IMR-90 (cell line): ENCODE data around the gene RSAD1. TPM values are rescaled to one million over a fixed set of nuclear protein-coding genes. Genes with fewer than 3 reads are reported as not detected.

ENCODE experiments used
- ATAC-seq: fragments of 200-7000 bp; cut with Tn5 transposase; 2 replicates; pipeline ENCODE4 v1.9.1; 2020; ENCODE audit warnings: low read depth, mild to moderate bottlenecking, moderate library complexity
- BruUV-seq: library from RNA; stranded (reverse); fragments of 400-500 nt; replicated peaks from 2 replicates; lab custom pipeline; 2021; lab: Mats Ljungman, UMichigan
- CTCF ChIA-PET: fragments of 300-600 bp; formaldehyde crosslinking; extraction: SDS; loops from one replicate; lab custom pipeline; 2021; ENCODE audit warnings: antibody characterized with exemption; lab: Yijun Ruan, JAX
- POLR2A ChIA-PET: fragments of 300-600 bp; sonication (Branson Sonifier 250); formaldehyde crosslinking; loops from one replicate; lab custom pipeline; 2022; ENCODE audit warnings: antibody characterized with exemption; ENCODE audit not compliant: unreplicated experiment; lab: Charles Lee
- DNase-seq: peaks from one replicate; pipeline ENCODE4 v3.0.0; 2013
- H2AFZ ChIP-seq: replicated peaks from 2 replicates; pipeline ENCODE3; 2013; ENCODE audit warnings: low read length, mild to moderate bottlenecking; ENCODE audit not compliant: poor library complexity
- H2AK5ac ChIP-seq: 2 replicates; pipeline ENCODE4 v1.6.1; 2013; ENCODE audit warnings: low read depth, low read length, inconsistent platforms
- H2AK9ac ChIP-seq: replicated peaks from 2 replicates; pipeline ENCODE3; 2013; ENCODE audit warnings: mild to moderate bottlenecking, low read depth, low read length, moderate library complexity; ENCODE audit not compliant: poor library complexity
- H2BK120ac ChIP-seq: 2 replicates; pipeline ENCODE4 v1.6.1; 2013; ENCODE audit warnings: low read depth, low read length, inconsistent platforms
- H2BK15ac ChIP-seq: 3 replicates; pipeline ENCODE4 v1.6.1; 2013; ENCODE audit warnings: low read depth, low read length, inconsistent platforms
- H2BK20ac ChIP-seq: 2 replicates; pipeline ENCODE4 v1.6.1; 2013; ENCODE audit warnings: low read depth, mild to moderate bottlenecking, inconsistent platforms, low read length, moderate library complexity
- H2BK5ac ChIP-seq: 2 replicates; pipeline ENCODE4 v1.6.1; 2013; ENCODE audit warnings: mild to moderate bottlenecking, low read depth, low read length, inconsistent platforms; ENCODE audit not compliant: poor library complexity, severe bottlenecking
- H3K14ac ChIP-seq: replicated peaks from 2 replicates; pipeline ENCODE4 v1.6.1; 2013; ENCODE audit warnings: low read depth, low read length, inconsistent platforms
- H3K18ac ChIP-seq: 2 replicates; pipeline ENCODE4 v1.6.1; 2013; ENCODE audit warnings: low read depth, low read length, control low read depth
- H3K23ac ChIP-seq: 2 replicates; pipeline ENCODE4 v1.6.1; 2013; ENCODE audit warnings: low read depth, low read length, inconsistent platforms
- H3K27ac ChIP-seq: 2 replicates; pipeline ENCODE4 v1.5.1; 2013; ENCODE audit warnings: mild to moderate bottlenecking, control low read depth, low read length; ENCODE audit not compliant: insufficient read depth
- H3K27me3 ChIP-seq: 2 replicates; pipeline ENCODE4 v1.6.1; 2013; ENCODE audit warnings: low read length; ENCODE audit not compliant: control insufficient read depth, insufficient read depth
- H3K36me3 ChIP-seq: 2 replicates; pipeline ENCODE4 v1.6.1; 2013; ENCODE audit warnings: low read length, mixed read lengths; ENCODE audit not compliant: control insufficient read depth, insufficient read depth
- H3K4ac ChIP-seq: 2 replicates; pipeline ENCODE4 v1.6.1; 2013; ENCODE audit warnings: low read depth, low read length, inconsistent platforms
- H3K4me1 ChIP-seq: 2 replicates; pipeline ENCODE4 v1.6.1; 2013; ENCODE audit warnings: low read length, mixed read lengths; ENCODE audit not compliant: control insufficient read depth, insufficient read depth
- H3K4me2 ChIP-seq: 2 replicates; pipeline ENCODE4 v1.6.1; 2013; ENCODE audit warnings: low read depth, mild to moderate bottlenecking, control low read depth, low read length, moderate library complexity
- H3K4me3 ChIP-seq: 2 replicates; pipeline ENCODE4 v1.5.1; 2013; ENCODE audit warnings: low read depth, mild to moderate bottlenecking, control low read depth, low read length, moderate library complexity; ENCODE audit not compliant: insufficient read depth
- H3K56ac ChIP-seq: 2 replicates; pipeline ENCODE4 v1.6.1; 2013; ENCODE audit warnings: low read length, inconsistent platforms; ENCODE audit not compliant: insufficient read depth; ENCODE audit errors: extremely low read depth
- H3K79me1 ChIP-seq, 2 experiments: 2 replicates each; pipeline ENCODE4 v1.6.1; 2013; ENCODE audit warnings: low read length in 2 of 2, inconsistent platforms in 1 of 2, low read depth in 1 of 2
- H3K9ac ChIP-seq: 2 replicates; pipeline ENCODE4 v1.6.1; 2013; ENCODE audit warnings: low read depth, low read length, control low read depth
- H3K9me1 ChIP-seq: 2 replicates; pipeline ENCODE4 v1.6.1; 2013; ENCODE audit warnings: low read length, inconsistent platforms; ENCODE audit not compliant: insufficient read depth
- H3K9me3 ChIP-seq: 2 replicates; pipeline ENCODE4 v1.6.1; 2013; ENCODE audit warnings: low read length; ENCODE audit not compliant: control insufficient read depth, insufficient read depth
- H4K20me1 ChIP-seq: 2 replicates; pipeline ENCODE4 v1.6.1; 2013; ENCODE audit warnings: low read length, inconsistent platforms; ENCODE audit not compliant: insufficient read depth
- H4K5ac ChIP-seq: 2 replicates; pipeline ENCODE4 v1.6.1; 2013; ENCODE audit warnings: mild to moderate bottlenecking, low read depth, low read length, control low read depth
- H4K8ac ChIP-seq, 2 experiments: 2 replicates each; pipeline ENCODE4 v1.6.1; 2013; ENCODE audit warnings: low read depth in 2 of 2, low read length in 2 of 2, control low read depth in 1 of 2, inconsistent platforms in 1 of 2
- H4K91ac ChIP-seq: 2 replicates; pipeline ENCODE4 v1.6.1; 2013; ENCODE audit warnings: low read depth, low read length, inconsistent platforms; ENCODE audit not compliant: insufficient read depth
- NFE2L2 ChIP-seq: fragments of 150-350 bp; IDR thresholded peaks from 2 replicates; pipeline ENCODE4 v1.6.1; 2016; ENCODE audit warnings: low read depth, mild to moderate bottlenecking, low read length
- POLR2A ChIP-seq: IDR thresholded peaks from 2 replicates; pipeline ENCODE4 v1.6.1; 2012; ENCODE audit warnings: mild to moderate bottlenecking, low read depth, low read length
- RAD21 ChIP-seq: IDR thresholded peaks from 2 replicates; pipeline ENCODE4 v1.6.1; 2012; ENCODE audit warnings: low read length, improper control_type of control experiment
- RCOR1 ChIP-seq: IDR thresholded peaks from 2 replicates; pipeline ENCODE4 v1.6.1; 2012; ENCODE audit warnings: mild to moderate bottlenecking, low read length, improper control_type of control experiment; ENCODE audit not compliant: insufficient replicate concordance
- WGBS, 2 experiments: methylation state at CpG; one replicate each; pipeline versions ENCODE4 v1.1.5 to v1.1.7; 2013; ENCODE audit warnings: missing lambda C conversion rate in 2 of 2; ENCODE audit not compliant: insufficient read length in 1 of 2; ENCODE audit errors: extremely low coverage in 2 of 2; 5-methylcytosine and 5-hydroxymethylcytosine counted together
- dilution Hi-C: fragments of 300-500 bp; cut with HindIII; formaldehyde crosslinking; loops from one replicate; pipeline ENCODE4 v1.14.3; 2018; ENCODE audit warnings: low sequenced_read_pairs; ENCODE audit not compliant: unreplicated experiment
- in situ Hi-C: fragments of 300-500 bp; cut with MboI; formaldehyde crosslinking; loops from 3 replicates; pipeline ENCODE4 v1.14.3; 2019; ENCODE audit warnings: low sequenced_read_pairs, inconsistent platforms, mixed read lengths
- intact Hi-C: fragments of 100-400 bp; cut with micrococcal nuclease; formaldehyde crosslinking; loops from 2 replicates; pipeline ENCODE4 v1.10.0; 2022
- polyA plus RNA-seq, 3 experiments: library from polyadenylated mRNA; depleted of rRNA; stranded (reverse); fragments of >200 nt; gene quantifications; 2 replicates each; pipeline ENCODE4 v1.2.3, GENCODE V29; 2012; ENCODE audit warnings: low replicate concordance in 1 of 3
- total RNA-seq: library from RNA; depleted of rRNA; stranded (reverse); fragments of >200 nt; gene quantifications from 2 replicates; pipeline ENCODE4 v1.2.3, GENCODE V29; 2012
- TF ChIP-seq, protein P1 (sequence below): fragments of 150-350 bp; IDR thresholded peaks from 2 replicates; pipeline ENCODE4 v1.6.1; 2017; ENCODE audit warnings: mild to moderate bottlenecking, antibody characterized with exemption, low read length, low read depth

The RSAD1 gene
- total and polyA plus RNA-seq, 2 of the 4 experiments (the other 2 are of a cell fraction) = 10.8 to 19.2 TPM

DNA sequence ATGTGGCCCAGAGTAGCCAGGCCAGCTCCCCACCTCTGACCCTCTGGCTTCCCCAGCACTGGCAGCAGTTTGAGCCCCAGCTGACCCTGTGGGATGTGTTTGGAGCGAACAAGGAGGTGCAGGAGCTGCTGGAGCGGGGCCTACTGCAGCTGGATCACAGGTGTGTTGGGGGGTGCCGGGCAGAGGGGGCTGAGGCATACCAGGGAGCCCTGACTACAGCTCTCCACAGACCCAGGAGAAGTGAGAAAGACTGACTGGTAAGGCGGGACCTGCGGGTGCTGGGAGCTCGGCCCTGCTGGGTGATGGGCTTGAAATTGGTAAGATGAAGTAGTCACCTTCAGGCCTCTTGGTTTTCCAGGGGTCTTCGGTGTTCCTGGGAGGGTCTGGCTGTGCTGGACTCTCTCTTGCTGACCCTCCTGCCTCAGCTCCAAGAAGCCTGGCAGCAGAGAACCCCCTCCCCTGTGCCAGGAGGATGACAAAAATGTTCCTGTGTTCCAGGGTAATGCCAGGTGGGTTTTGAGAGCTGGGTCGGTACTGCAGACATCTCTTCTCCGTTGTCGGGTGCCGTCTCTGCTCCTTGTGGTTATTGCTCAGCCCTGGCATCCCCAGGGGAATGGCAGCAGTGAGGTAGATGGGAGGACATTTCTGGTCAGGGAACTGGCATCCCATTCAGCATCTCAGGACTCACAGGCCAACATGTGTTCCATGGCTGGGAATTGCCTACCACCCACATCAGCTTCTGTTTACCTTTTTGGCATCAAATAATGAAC, 5.9 kb downstream of the RSAD1 start:
- H2AK9ac ChIP-seq = peak overlapping the region; percentile 47
- peaks cover 18% of the 10 kb centered on the region for H3K36me3 ChIP-seq
- in situ Hi-C loops (loop anchor here (10.0 kb wide), 1 partner anchor 210 kb away; no protein-coding TSS in a partner anchor), dilution Hi-C loops (no loop called here), intact Hi-C loops (loop anchor here (5.0 kb wide), 1 partner anchor 358 kb away; no protein-coding TSS in a partner anchor)
- H2BK20ac ChIP-seq = no peak overlapping the region
- H3K9ac ChIP-seq = no peak overlapping the region
- no peaks in the 10 kb centered on the region for H3K9me1 ChIP-seq
- no peak for DNase-seq
- H3K79me1 ChIP-seq = peaks cover 11 to 25% of the 10 kb centered on the region in 2 experiments; a peak in 3 of 4 replicates
- ChIA-PET POLR2A (no interaction called here), CTCF (interaction anchor here (0.6 to 1.0 kb wide), 3 partner anchors 143 to 451 kb away, joined by 3 read pairs; no protein-coding TSS in a partner anchor)
- no peak overlapping the region for H3K56ac ChIP-seq
- H3K23ac ChIP-seq = no peak overlapping the region
- H2BK120ac ChIP-seq = no peak overlapping the region
- H2BK5ac ChIP-seq = no peak overlapping the region
- no peak overlapping the region for H3K4me2 ChIP-seq
- TF ChIP-seq POLR2A = no peak
- TF ChIP-seq RCOR1 = no peak
- TF ChIP-seq NFE2L2 = no peak
- no peak for TF ChIP-seq RAD21
- TF ChIP-seq, protein P1, sequence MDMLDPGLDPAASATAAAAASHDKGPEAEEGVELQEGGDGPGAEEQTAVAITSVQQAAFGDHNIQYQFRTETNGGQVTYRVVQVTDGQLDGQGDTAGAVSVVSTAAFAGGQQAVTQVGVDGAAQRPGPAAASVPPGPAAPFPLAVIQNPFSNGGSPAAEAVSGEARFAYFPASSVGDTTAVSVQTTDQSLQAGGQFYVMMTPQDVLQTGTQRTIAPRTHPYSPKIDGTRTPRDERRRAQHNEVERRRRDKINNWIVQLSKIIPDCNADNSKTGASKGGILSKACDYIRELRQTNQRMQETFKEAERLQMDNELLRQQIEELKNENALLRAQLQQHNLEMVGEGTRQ = no peak
- no peaks in the 10 kb centered on the region for H3K27me3 ChIP-seq
- no peak overlapping the region for H4K8ac ChIP-seq
- H3K4me1 ChIP-seq = peaks cover 4% of the 10 kb centered on the region; the same call in 1 of the 2 replicates
- H4K5ac ChIP-seq = no peak overlapping the region
- no peak overlapping the region for H3K18ac ChIP-seq
- no peak overlapping the region for H2AK5ac ChIP-seq
- no peak overlapping the region for H3K4me3 ChIP-seq
- H2BK15ac ChIP-seq = no peak overlapping the region
- H2AFZ ChIP-seq = no peak overlapping the region
- H4K20me1 ChIP-seq = peaks cover 7% of the 10 kb centered on the region; the same call in 1 of the 2 replicates
- no TSS peak for BruUV-seq
- H4K91ac ChIP-seq = no peak overlapping the region
- no CpG with 5 or more reads among the region's 11 CpGs for WGBS, 2 experiments
- ATAC-seq = no peak
- no peaks in the 10 kb centered on the region for H3K9me3 ChIP-seq
- H3K14ac ChIP-seq = no peak overlapping the region
- no peak overlapping the region for H3K4ac ChIP-seq
- H3K27ac ChIP-seq = no peak overlapping the region
